ENCODE data around the gene TBC1D10A.

DNA sequence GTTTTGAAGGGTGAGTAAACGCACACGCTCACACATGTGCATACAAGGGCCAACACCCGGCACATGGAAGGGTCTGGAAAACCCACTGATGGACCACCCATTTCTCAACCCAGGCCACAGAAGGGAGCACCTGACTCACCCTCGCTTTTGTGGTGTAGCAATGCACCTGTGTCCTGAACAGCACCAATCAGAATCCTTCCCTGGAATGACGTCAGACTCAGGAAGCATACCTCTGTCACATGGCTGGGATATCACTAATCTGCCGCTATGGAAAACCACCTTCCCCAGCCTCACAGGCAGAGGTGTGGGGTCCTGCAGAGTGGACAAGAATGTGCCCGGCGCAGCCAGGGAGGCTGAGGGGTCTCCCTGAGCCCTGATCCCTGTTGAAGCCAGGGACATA, 51.1 kb downstream of the TBC1D10A start:
- no peak for TF ChIP-seq POLR2AphosphoS5 (IDR thresholded peaks at IDR 0.05; ENCODE audit: low read depth)
- TF ChIP-seq, protein P1, sequence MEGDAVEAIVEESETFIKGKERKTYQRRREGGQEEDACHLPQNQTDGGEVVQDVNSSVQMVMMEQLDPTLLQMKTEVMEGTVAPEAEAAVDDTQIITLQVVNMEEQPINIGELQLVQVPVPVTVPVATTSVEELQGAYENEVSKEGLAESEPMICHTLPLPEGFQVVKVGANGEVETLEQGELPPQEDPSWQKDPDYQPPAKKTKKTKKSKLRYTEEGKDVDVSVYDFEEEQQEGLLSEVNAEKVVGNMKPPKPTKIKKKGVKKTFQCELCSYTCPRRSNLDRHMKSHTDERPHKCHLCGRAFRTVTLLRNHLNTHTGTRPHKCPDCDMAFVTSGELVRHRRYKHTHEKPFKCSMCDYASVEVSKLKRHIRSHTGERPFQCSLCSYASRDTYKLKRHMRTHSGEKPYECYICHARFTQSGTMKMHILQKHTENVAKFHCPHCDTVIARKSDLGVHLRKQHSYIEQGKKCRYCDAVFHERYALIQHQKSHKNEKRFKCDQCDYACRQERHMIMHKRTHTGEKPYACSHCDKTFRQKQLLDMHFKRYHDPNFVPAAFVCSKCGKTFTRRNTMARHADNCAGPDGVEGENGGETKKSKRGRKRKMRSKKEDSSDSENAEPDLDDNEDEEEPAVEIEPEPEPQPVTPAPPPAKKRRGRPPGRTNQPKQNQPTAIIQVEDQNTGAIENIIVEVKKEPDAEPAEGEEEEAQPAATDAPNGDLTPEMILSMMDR (IDR thresholded peaks at IDR 0.05; ENCODE audit: insufficient read depth, low read length): no peak
